ENCODE data around the gene CA10.

DNA sequence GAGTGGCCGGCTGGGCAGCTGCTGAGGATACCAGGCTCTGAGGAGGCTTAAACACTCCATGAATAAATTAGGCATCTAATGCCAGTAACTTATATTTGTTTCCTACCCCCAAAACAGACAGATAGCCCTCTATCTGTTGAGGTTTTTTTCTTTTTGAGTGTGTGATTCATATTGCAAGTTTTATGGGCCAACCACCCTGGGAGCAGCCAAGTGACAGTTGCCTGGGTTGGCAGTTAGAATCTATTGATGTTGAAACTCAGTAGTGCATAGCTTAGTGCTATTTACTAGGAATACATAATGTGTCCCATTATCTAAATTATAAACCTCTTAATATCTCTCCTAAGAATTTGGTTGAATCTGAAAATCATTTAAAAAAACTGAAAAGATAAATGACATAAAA lies 397.4 kb downstream of the CA10 start:
- TF ChIP-seq, protein P1, sequence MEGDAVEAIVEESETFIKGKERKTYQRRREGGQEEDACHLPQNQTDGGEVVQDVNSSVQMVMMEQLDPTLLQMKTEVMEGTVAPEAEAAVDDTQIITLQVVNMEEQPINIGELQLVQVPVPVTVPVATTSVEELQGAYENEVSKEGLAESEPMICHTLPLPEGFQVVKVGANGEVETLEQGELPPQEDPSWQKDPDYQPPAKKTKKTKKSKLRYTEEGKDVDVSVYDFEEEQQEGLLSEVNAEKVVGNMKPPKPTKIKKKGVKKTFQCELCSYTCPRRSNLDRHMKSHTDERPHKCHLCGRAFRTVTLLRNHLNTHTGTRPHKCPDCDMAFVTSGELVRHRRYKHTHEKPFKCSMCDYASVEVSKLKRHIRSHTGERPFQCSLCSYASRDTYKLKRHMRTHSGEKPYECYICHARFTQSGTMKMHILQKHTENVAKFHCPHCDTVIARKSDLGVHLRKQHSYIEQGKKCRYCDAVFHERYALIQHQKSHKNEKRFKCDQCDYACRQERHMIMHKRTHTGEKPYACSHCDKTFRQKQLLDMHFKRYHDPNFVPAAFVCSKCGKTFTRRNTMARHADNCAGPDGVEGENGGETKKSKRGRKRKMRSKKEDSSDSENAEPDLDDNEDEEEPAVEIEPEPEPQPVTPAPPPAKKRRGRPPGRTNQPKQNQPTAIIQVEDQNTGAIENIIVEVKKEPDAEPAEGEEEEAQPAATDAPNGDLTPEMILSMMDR (IDR thresholded peaks at IDR 0.05; ENCODE audit: insufficient read depth, low read length) = no peak
- TF ChIP-seq, protein P2, sequence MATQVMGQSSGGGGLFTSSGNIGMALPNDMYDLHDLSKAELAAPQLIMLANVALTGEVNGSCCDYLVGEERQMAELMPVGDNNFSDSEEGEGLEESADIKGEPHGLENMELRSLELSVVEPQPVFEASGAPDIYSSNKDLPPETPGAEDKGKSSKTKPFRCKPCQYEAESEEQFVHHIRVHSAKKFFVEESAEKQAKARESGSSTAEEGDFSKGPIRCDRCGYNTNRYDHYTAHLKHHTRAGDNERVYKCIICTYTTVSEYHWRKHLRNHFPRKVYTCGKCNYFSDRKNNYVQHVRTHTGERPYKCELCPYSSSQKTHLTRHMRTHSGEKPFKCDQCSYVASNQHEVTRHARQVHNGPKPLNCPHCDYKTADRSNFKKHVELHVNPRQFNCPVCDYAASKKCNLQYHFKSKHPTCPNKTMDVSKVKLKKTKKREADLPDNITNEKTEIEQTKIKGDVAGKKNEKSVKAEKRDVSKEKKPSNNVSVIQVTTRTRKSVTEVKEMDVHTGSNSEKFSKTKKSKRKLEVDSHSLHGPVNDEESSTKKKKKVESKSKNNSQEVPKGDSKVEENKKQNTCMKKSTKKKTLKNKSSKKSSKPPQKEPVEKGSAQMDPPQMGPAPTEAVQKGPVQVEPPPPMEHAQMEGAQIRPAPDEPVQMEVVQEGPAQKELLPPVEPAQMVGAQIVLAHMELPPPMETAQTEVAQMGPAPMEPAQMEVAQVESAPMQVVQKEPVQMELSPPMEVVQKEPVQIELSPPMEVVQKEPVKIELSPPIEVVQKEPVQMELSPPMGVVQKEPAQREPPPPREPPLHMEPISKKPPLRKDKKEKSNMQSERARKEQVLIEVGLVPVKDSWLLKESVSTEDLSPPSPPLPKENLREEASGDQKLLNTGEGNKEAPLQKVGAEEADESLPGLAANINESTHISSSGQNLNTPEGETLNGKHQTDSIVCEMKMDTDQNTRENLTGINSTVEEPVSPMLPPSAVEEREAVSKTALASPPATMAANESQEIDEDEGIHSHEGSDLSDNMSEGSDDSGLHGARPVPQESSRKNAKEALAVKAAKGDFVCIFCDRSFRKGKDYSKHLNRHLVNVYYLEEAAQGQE (IDR thresholded peaks at IDR 0.05; ENCODE audit: insufficient replicate concordance, low read depth) = no peak
- TF ChIP-seq POLR2AphosphoS5 (IDR thresholded peaks at IDR 0.05; ENCODE audit: low read depth) = no peak

Data from HL-60 (cell line).